GM12878 (cell line): ENCODE results near the gene WDR75. TPM values are rescaled to one million over a fixed set of nuclear protein-coding genes. Genes with fewer than 3 reads are reported as not detected.

Experiments
- ATAC-seq: fragments of 200-7000 bp; cut with Tn5 transposase; 3 replicates; pipeline ENCODE4 v1.9.1; 2020; ENCODE audit warnings: mild to moderate bottlenecking, moderate library complexity
- BruUV-seq: library from RNA; stranded (reverse); fragments of 400-500 nt; replicated peaks from 2 replicates; lab custom pipeline; 2021; lab: Mats Ljungman, UMichigan
- CTCF ChIA-PET: fragments of 300-600 bp; sonication (Branson Sonifier 250); formaldehyde crosslinking; extraction: SDS; loops from one replicate; lab custom pipeline; 2021; ENCODE audit warnings: inconsistent platforms; lab: Yijun Ruan, JAX
- POLR2A ChIA-PET: fragments of 350-600 bp; formaldehyde crosslinking; extraction: SDS; loops from one replicate; lab custom pipeline; 2021; ENCODE audit warnings: inconsistent platforms; lab: Charles Lee
- RAD21 ChIA-PET: fragments of 300-600 bp; sonication (Branson Sonifier 250); formaldehyde crosslinking; loops from one replicate; lab custom pipeline; 2023; ENCODE audit warnings: antibody characterized with exemption; ENCODE audit not compliant: unreplicated experiment; lab: Charles Lee
- SMC1A ChIA-PET: fragments of 300-600 bp; sonication (Branson Sonifier 250); formaldehyde crosslinking; loops from one replicate; lab custom pipeline; 2023; ENCODE audit not compliant: unreplicated experiment, uncharacterized antibody; lab: Charles Lee
- DNase-seq: peaks from one replicate; pipeline ENCODE4 v3.0.0-alpha.2; 2011; ENCODE audit warnings: low read depth, low spot score
- FAIRE-seq: peaks from 3 replicates; lab custom pipeline; 2011; peaks lifted over from hg19 to GRCh38; lab: Jason Lieb, UNC
- H2AFZ ChIP-seq: 2 replicates; pipeline ENCODE4 v1.6.0; 2011; ENCODE audit warnings: low read depth, low read length, control low read depth; ENCODE audit not compliant: control insufficient read depth
- H3K27ac ChIP-seq: 2 replicates; pipeline ENCODE4 v1.5.1; 2011; ENCODE audit warnings: control low read depth; ENCODE audit not compliant: control insufficient read depth, insufficient read depth
- H3K27me3 ChIP-seq, 2 experiments: replicated peaks in 1 of 2; 2 replicates each; pipeline versions ENCODE4 v1.6.0 to v1.6.1; 2011; ENCODE audit warnings: low read length in 1 of 2; ENCODE audit not compliant: control insufficient read depth in 2 of 2, insufficient read depth in 2 of 2
- H3K36me3 ChIP-seq, 2 experiments: 2 replicates each; pipeline ENCODE4 v1.5.1; 2011; ENCODE audit warnings: low read length in 1 of 2; ENCODE audit not compliant: control insufficient read depth in 2 of 2, insufficient read depth in 2 of 2
- H3K4me1 ChIP-seq: 2 replicates; pipeline ENCODE4 v1.6.1; 2011; ENCODE audit warnings: mild to moderate bottlenecking, low read length, moderate library complexity, mixed read lengths; ENCODE audit not compliant: control insufficient read depth, insufficient read depth
- H3K4me2 ChIP-seq: 2 replicates; pipeline ENCODE4 v1.6.0; 2011; ENCODE audit warnings: control low read depth; ENCODE audit not compliant: control insufficient read depth, insufficient read depth
- H3K4me3 ChIP-seq: fragments of 200-600 bp; sonication (generic); 2 replicates; pipeline ENCODE4 v1.5.1; 2016
- H3K79me2 ChIP-seq: 2 replicates; pipeline ENCODE4 v1.6.0; 2011; ENCODE audit warnings: low read length; ENCODE audit not compliant: control insufficient read depth, insufficient read depth
- H3K9ac ChIP-seq: 2 replicates; pipeline ENCODE4 v1.8.0; 2011; ENCODE audit warnings: low read length, control low read depth, mixed read lengths; ENCODE audit not compliant: control insufficient read depth, insufficient read depth
- H3K9me3 ChIP-seq: replicated peaks from 3 replicates; pipeline ENCODE4 v1.5.1; 2011; ENCODE audit warnings: mild to moderate bottlenecking, low read length; ENCODE audit not compliant: control insufficient read depth, insufficient read depth
- H4K20me1 ChIP-seq: 2 replicates; pipeline ENCODE4 v1.6.0; 2011; ENCODE audit not compliant: control insufficient read depth, insufficient read depth
- FOXK2 ChIP-seq: fragments of 450-650 bp; IDR thresholded peaks from 2 replicates; pipeline ENCODE4 v1.6.1; 2017; ENCODE audit warnings: mild to moderate bottlenecking, moderate library complexity
- KLF5 ChIP-seq: fragments of 450-650 bp; IDR thresholded peaks from 2 replicates; pipeline ENCODE4 v1.6.1; 2014; ENCODE audit warnings: mild to moderate bottlenecking; ENCODE audit not compliant: partially characterized antibody
- NFXL1 ChIP-seq: fragments of 450-650 bp; IDR thresholded peaks from 2 replicates; pipeline ENCODE4 v1.6.1; 2017; ENCODE audit warnings: antibody characterized with exemption, mild to moderate bottlenecking, borderline replicate concordance
- RAD51 ChIP-seq: fragments of 450-650 bp; IDR thresholded peaks from 2 replicates; pipeline ENCODE4 v1.6.1; 2016; ENCODE audit warnings: moderate library complexity, mild to moderate bottlenecking, inconsistent platforms
- whole genome bisulfite sequencing: methylation state at CpG from one replicate; pipeline ENCODE4 v1.1.6; 2016; ENCODE audit warnings: low lambda C conversion rate; ENCODE audit not compliant: insufficient replicate concordance, insufficient coverage; ENCODE audit errors: missing lambda C conversion rate; 5-methylcytosine and 5-hydroxymethylcytosine counted together
- in situ Hi-C: fragments of 300-500 bp; cut with MboI; formaldehyde crosslinking; loops from 9 replicates; pipeline ENCODE4 v1.14.3; 2018; ENCODE audit warnings: mixed read lengths
- intact Hi-C: fragments of 100-400 bp; cut with micrococcal nuclease; formaldehyde crosslinking; loops from one replicate; pipeline ENCODE4 v1.14.2; 2022; ENCODE audit not compliant: unreplicated experiment
- polyA plus RNA-seq, 11 experiments: library from polyadenylated mRNA; depleted of rRNA in 4 of 11; unstranded in 6 of 11; stranded (reverse) in 5 of 11; fragments of >200 nt; fragmentation: Nextera tagmentation in 4 of 11; fragmentation: Illumina TruSeq in 1 of 11; extraction: Ambion mirVana in 4 of 11; extraction: Trizol in 1 of 11; gene quantifications; 1 replicate in 1 of 11; 2 replicates in 10 of 11; pipeline versions ENCODE4 v1.2.1 to v1.2.3, GENCODE V29; 2011 to 2016; ENCODE audit warnings: inconsistent platforms in 2 of 11, missing spikeins in 2 of 11, low read depth in 1 of 11
- total RNA-seq, 4 experiments: library from RNA; depleted of rRNA in 3 of 4; stranded (reverse); fragments of >200 nt in 3 of 4; fragmentation: Illumina TruSeq in 1 of 4; extraction: Trizol in 1 of 4; gene quantifications; 2 replicates each; pipeline versions ENCODE4 v1.2.1 to v1.2.3, GENCODE V29; 2013 to 2021
- TF ChIP-seq, protein P1 (sequence below): fragments of 450-650 bp; IDR thresholded peaks from 2 replicates; pipeline ENCODE4 v1.6.1; 2014; ENCODE audit warnings: mild to moderate bottlenecking
- TF ChIP-seq, protein P2 (sequence below): IDR thresholded peaks from 2 replicates; pipeline ENCODE4 v1.6.1; 2011; ENCODE audit warnings: mild to moderate bottlenecking, low read depth, low read length, moderate library complexity; ENCODE audit not compliant: insufficient replicate concordance

The WDR75 gene
- total and polyA plus RNA-seq, 10 of the 15 experiments (the other 5 are each of a cell fraction or from before 2014, with no cell fraction given) = 53.1 to 98.5 (median 71.5) TPM

DNA sequence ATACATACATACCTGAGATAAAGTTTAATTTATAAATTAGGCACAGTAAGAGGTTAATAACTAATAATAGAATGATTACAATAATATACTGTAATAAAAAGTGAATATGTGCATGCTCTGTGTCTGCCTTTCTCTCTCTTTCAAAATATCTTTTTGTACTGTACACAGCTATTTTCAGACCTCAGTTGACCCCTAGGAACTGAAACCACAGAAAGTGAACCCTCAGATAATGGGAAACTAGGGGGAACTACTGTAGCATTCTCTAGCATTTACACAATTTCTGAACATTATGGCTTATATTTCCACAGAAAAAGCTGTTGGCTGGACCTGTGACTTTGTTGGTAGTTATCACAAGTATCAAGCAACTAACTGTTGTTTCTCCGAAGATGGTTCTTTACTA is 25.9 kb downstream of the WDR75 start (continued):
- TF ChIP-seq, protein P1, sequence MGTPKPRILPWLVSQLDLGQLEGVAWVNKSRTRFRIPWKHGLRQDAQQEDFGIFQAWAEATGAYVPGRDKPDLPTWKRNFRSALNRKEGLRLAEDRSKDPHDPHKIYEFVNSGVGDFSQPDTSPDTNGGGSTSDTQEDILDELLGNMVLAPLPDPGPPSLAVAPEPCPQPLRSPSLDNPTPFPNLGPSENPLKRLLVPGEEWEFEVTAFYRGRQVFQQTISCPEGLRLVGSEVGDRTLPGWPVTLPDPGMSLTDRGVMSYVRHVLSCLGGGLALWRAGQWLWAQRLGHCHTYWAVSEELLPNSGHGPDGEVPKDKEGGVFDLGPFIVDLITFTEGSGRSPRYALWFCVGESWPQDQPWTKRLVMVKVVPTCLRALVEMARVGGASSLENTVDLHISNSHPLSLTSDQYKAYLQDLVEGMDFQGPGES = no peak
- TF ChIP-seq RAD51 (no peak), KLF5 (no peak)

GRCh38 chr2:189467593-189467992 is 26.3 kb downstream of the WDR75 start:
- Histone ChIP-seq H3K4me3 (no peak overlapping the region), H3K27me3 (no peaks in the 10 kb centered on the region), H3K79me2 (no peaks in the 10 kb centered on the region), H4K20me1 (no peaks in the 10 kb centered on the region), H2AFZ (no peak overlapping the region), H3K27ac (no peak overlapping the region), H3K9ac (no peak overlapping the region), H3K36me3 (peaks cover 0 to 34% of the 10 kb centered on the region in 2 experiments), H3K9me3 (no peaks in the 10 kb centered on the region), H3K4me2 (no peak overlapping the region), H3K4me1 (peaks cover 12% of the 10 kb centered on the region; the same call in 1 of the 2 replicates)
- no TSS peak for BruUV-seq
- DNase-seq = no peak
- no peak for FAIRE-seq
- ATAC-seq = no peak
- 91% methylated on average over 4 of the region's 4 CpGs for WGBS
- TF ChIP-seq NFXL1 (no peak), FOXK2 (no peak)
- TF ChIP-seq, protein P2, sequence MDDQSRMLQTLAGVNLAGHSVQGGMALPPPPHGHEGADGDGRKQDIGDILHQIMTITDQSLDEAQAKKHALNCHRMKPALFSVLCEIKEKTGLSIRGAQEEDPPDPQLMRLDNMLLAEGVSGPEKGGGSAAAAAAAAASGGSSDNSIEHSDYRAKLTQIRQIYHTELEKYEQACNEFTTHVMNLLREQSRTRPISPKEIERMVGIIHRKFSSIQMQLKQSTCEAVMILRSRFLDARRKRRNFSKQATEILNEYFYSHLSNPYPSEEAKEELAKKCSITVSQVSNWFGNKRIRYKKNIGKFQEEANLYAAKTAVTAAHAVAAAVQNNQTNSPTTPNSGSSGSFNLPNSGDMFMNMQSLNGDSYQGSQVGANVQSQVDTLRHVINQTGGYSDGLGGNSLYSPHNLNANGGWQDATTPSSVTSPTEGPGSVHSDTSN = no peak
- ChIA-PET SMC1A (interaction anchor here (0.5 to 1.7 kb wide), 3 partner anchors 10 to 319 kb away, joined by 3 to 4 read pairs (median 3); no protein-coding TSS in a partner anchor), CTCF (interaction anchor here (0.8 to 1.4 kb wide), 3 partner anchors 22 to 191 kb away, joined by 3 to 4 read pairs (median 3); no protein-coding TSS in a partner anchor), RAD21 (no interaction called here), POLR2A (interaction anchor here (1.3 kb wide), 1 partner anchor 24 kb away, joined by 4 read pairs; no protein-coding TSS in a partner anchor)
- intact Hi-C loops (loop anchor here (5.0 kb wide), 1 partner anchor 165 kb away; no protein-coding TSS in a partner anchor), in situ Hi-C loops (no loop called here)
